HEK293 (cell line): ENCODE measurements around the gene DLL4.

Source experiments
- HIC1 ChIP-seq: fragments of 450-650 bp; formaldehyde crosslinking; IDR thresholded peaks from 2 replicates; pipeline ENCODE4 v1.5.1; 2016; ENCODE audit warnings: missing biosample characterization, missing genetic modification characterization
- KLF10 ChIP-seq: fragments of 450-650 bp; IDR thresholded peaks from 2 replicates; pipeline ENCODE4 v1.5.1; 2018; ENCODE audit warnings: missing biosample characterization, mild to moderate bottlenecking, missing genetic modification characterization
- KLF16 ChIP-seq: fragments of 450-650 bp; formaldehyde crosslinking; IDR thresholded peaks from 2 replicates; pipeline ENCODE4 v1.5.1; 2017; ENCODE audit warnings: missing biosample characterization, missing genetic modification characterization
- KLF7 ChIP-seq: fragments of 450-650 bp; formaldehyde crosslinking; IDR thresholded peaks from 2 replicates; pipeline ENCODE4 v1.5.1; 2016; ENCODE audit warnings: missing biosample characterization, missing genetic modification characterization, borderline replicate concordance
- SALL2 ChIP-seq: fragments of 450-650 bp; formaldehyde crosslinking; IDR thresholded peaks from 2 replicates; pipeline ENCODE4 v1.5.0; 2017; ENCODE audit warnings: missing biosample characterization, mild to moderate bottlenecking, missing genetic modification characterization, borderline replicate concordance
- SP3 ChIP-seq: fragments of 450-650 bp; formaldehyde crosslinking; IDR thresholded peaks from 2 replicates; pipeline ENCODE4 v1.5.1; 2016; ENCODE audit warnings: missing biosample characterization, missing genetic modification characterization
- ZBTB21 ChIP-seq: fragments of 450-650 bp; formaldehyde crosslinking; IDR thresholded peaks from 2 replicates; pipeline ENCODE4 v1.5.1; 2017; ENCODE audit warnings: missing biosample characterization, missing genetic modification characterization
- ZFP3 ChIP-seq: fragments of 450-650 bp; formaldehyde crosslinking; IDR thresholded peaks from 2 replicates; pipeline ENCODE4 v1.5.1; 2016; ENCODE audit warnings: low read depth, missing biosample characterization, missing genetic modification characterization
- ZNF133 ChIP-seq: fragments of 450-650 bp; formaldehyde crosslinking; IDR thresholded peaks from 2 replicates; pipeline ENCODE4 v1.5.1; 2016; ENCODE audit warnings: missing biosample characterization, missing genetic modification characterization
- ZNF157 ChIP-seq: fragments of 450-650 bp; formaldehyde crosslinking; IDR thresholded peaks from 2 replicates; pipeline ENCODE4 v1.5.1; 2016; ENCODE audit warnings: missing biosample characterization, missing genetic modification characterization
- ZNF202 ChIP-seq: fragments of 450-650 bp; formaldehyde crosslinking; IDR thresholded peaks from 2 replicates; pipeline ENCODE4 v1.5.1; 2016; ENCODE audit warnings: missing biosample characterization, missing genetic modification characterization, borderline replicate concordance
- ZNF221 ChIP-seq: fragments of 450-650 bp; formaldehyde crosslinking; IDR thresholded peaks from 2 replicates; pipeline ENCODE4 v1.5.1; 2017; ENCODE audit warnings: missing biosample characterization, missing genetic modification characterization, borderline replicate concordance
- ZNF366 ChIP-seq: fragments of 450-650 bp; formaldehyde crosslinking; conservative IDR thresholded peaks from 2 replicates; pipeline ENCODE4 v1.5.1; 2016; ENCODE audit warnings: missing biosample characterization, missing genetic modification characterization
- ZNF37A ChIP-seq: fragments of 450-650 bp; IDR thresholded peaks from 2 replicates; pipeline ENCODE4 v1.5.1; 2018; ENCODE audit warnings: missing biosample characterization, missing genetic modification characterization
- ZNF501 ChIP-seq: fragments of 450-650 bp; formaldehyde crosslinking; IDR thresholded peaks from 2 replicates; pipeline ENCODE4 v1.5.1; 2016; ENCODE audit warnings: missing biosample characterization, missing genetic modification characterization
- ZNF530 ChIP-seq: fragments of 450-650 bp; formaldehyde crosslinking; IDR thresholded peaks from 2 replicates; pipeline ENCODE4 v1.5.1; 2016; ENCODE audit warnings: low read depth, missing biosample characterization, missing genetic modification characterization
- ZNF561 ChIP-seq: fragments of 450-650 bp; IDR thresholded peaks from 2 replicates; pipeline ENCODE4 v1.5.1; 2018; ENCODE audit warnings: missing biosample characterization, missing genetic modification characterization, borderline replicate concordance
- ZNF626 ChIP-seq: fragments of 450-650 bp; sonication (Bioruptor Pico); formaldehyde crosslinking; IDR thresholded peaks from 2 replicates; pipeline ENCODE4 v1.5.1; 2018; ENCODE audit warnings: missing biosample characterization, missing genetic modification characterization, inconsistent platforms
- ZNF629 ChIP-seq: fragments of 450-650 bp; formaldehyde crosslinking; IDR thresholded peaks from 2 replicates; pipeline ENCODE4 v1.5.1; 2017; ENCODE audit warnings: missing biosample characterization, missing genetic modification characterization
- ZNF670 ChIP-seq: fragments of 450-650 bp; formaldehyde crosslinking; IDR thresholded peaks from 2 replicates; pipeline ENCODE4 v1.5.1; 2016; ENCODE audit warnings: missing biosample characterization, missing genetic modification characterization, low read depth
- ZNF747 ChIP-seq: fragments of 450-650 bp; formaldehyde crosslinking; IDR thresholded peaks from 2 replicates; pipeline ENCODE4 v1.5.1; 2016; ENCODE audit warnings: missing biosample characterization, missing genetic modification characterization
- ZNF777 ChIP-seq: fragments of 450-650 bp; formaldehyde crosslinking; IDR thresholded peaks from 2 replicates; pipeline ENCODE4 v1.5.1; 2017; ENCODE audit warnings: missing biosample characterization, missing genetic modification characterization, borderline replicate concordance
- ZNF830 ChIP-seq: fragments of 450-650 bp; IDR thresholded peaks from 2 replicates; pipeline ENCODE4 v1.5.0; 2018; ENCODE audit warnings: missing biosample characterization, missing genetic modification characterization, low read depth, mild to moderate bottlenecking, moderate library complexity
- ZXDB ChIP-seq: fragments of 450-650 bp; formaldehyde crosslinking; IDR thresholded peaks from 2 replicates; pipeline ENCODE4 v1.5.1; 2016; ENCODE audit warnings: missing biosample characterization, missing genetic modification characterization
- TF ChIP-seq, protein P1 (sequence below): IDR thresholded peaks from 2 replicates; pipeline ENCODE4 v1.6.1; 2011; ENCODE audit warnings: mild to moderate bottlenecking, low read depth, low read length, borderline replicate concordance
- TF ChIP-seq, protein P2 (sequence below): fragments of 450-650 bp; formaldehyde crosslinking; IDR thresholded peaks from 2 replicates; pipeline ENCODE4 v1.5.1; 2016; ENCODE audit warnings: missing biosample characterization, missing genetic modification characterization
- TF ChIP-seq, protein P3 (sequence below): fragments of 450-650 bp; IDR thresholded peaks from 2 replicates; pipeline ENCODE4 v1.5.1; 2018; ENCODE audit warnings: missing biosample characterization, mild to moderate bottlenecking, missing genetic modification characterization
- TF ChIP-seq, protein P4 (sequence below): fragments of 450-650 bp; formaldehyde crosslinking; IDR thresholded peaks from 2 replicates; pipeline ENCODE4 v1.5.1; 2016; ENCODE audit warnings: missing biosample characterization, missing genetic modification characterization
- TF ChIP-seq, protein P5 (sequence below): fragments of 450-650 bp; formaldehyde crosslinking; IDR thresholded peaks from 2 replicates; pipeline ENCODE4 v1.5.1; 2016; ENCODE audit warnings: missing biosample characterization, missing genetic modification characterization

Gene DLL4

DNA sequence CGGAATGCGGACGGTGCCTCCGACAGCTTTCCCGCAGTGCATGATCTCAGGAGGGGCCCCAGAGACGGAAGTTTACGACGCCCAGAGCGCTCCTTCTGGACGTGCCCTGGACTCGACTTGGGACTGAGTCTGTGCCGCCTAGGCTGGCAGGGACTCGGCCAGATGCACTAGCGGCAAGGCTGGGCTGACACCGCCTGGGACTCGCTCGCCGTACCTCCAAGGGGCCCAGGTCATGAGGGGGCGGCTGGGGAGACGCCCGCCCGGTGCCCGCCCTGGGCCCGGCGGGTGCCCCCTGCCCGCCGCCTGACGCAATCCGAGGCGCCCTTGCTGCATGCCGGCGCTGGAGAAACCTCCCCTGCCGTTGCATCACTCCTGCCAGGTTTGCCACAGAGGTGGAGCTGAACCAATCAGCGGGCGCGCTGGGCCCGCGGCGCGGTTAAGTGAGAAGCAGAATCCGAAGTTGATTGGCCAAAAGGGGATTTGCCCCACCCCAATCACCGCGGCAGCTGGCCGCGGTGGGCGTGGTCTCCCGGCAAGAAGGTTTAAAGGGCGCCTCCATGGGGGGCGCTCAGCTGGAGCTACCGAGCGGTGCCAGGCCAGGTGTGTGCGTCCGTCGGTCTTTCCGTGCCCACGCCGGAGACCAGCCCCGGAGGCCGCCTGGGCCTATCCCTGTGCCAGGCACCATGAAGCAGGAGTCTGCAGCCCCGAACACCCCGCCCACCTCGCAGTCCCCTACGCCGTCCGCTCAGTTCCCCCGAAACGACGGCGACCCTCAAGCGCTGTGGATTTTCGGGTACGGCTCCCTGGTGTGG lies 24.0 kb downstream of the DLL4 start, which contains the start of gene CHAC1 (continued):
- TF ChIP-seq, protein P1, sequence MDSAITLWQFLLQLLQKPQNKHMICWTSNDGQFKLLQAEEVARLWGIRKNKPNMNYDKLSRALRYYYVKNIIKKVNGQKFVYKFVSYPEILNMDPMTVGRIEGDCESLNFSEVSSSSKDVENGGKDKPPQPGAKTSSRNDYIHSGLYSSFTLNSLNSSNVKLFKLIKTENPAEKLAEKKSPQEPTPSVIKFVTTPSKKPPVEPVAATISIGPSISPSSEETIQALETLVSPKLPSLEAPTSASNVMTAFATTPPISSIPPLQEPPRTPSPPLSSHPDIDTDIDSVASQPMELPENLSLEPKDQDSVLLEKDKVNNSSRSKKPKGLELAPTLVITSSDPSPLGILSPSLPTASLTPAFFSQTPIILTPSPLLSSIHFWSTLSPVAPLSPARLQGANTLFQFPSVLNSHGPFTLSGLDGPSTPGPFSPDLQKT, result no peak
- TF ChIP-seq KLF10 (tag by site-specific recombination), result peak; percentile 73
- TF ChIP-seq ZNF157, result no peak
- no peak for TF ChIP-seq ZNF202 (tag by site-specific recombination)
- peak; percentile 69 for TF ChIP-seq ZNF629
- TF ChIP-seq KLF7 (tag by site-specific recombination), result peak; percentile 65; the same call in 1 of the 2 replicates
- TF ChIP-seq ZNF626 (tag by site-specific recombination), result no peak
- no peak for TF ChIP-seq ZFP3
- TF ChIP-seq, protein P2, sequence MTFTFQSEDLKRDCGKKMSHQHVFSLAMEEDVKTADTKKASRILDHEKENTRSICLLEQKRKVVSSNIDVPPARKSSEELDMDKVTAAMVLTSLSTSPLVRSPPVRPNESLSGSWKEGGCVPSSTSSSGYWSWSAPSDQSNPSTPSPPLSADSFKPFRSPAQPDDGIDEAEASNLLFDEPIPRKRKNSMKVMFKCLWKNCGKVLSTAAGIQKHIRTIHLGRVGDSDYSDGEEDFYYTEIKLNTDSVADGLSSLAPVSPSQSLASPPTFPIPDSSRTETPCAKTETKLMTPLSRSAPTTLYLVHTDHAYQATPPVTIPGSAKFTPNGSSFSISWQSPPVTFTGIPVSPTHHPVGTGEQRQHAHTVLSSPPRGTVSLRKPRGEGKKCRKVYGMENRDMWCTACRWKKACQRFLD (tag by site-specific recombination), result peak; percentile 52; the same call in 1 of the 2 replicates
- TF ChIP-seq ZNF530 (tag by site-specific recombination), result no peak
- no peak; the same call in 1 of the 2 replicates for TF ChIP-seq HIC1 (tag by site-specific recombination)
- peak; percentile 91 for TF ChIP-seq KLF16 (tag by site-specific recombination)
- TF ChIP-seq, protein P3, sequence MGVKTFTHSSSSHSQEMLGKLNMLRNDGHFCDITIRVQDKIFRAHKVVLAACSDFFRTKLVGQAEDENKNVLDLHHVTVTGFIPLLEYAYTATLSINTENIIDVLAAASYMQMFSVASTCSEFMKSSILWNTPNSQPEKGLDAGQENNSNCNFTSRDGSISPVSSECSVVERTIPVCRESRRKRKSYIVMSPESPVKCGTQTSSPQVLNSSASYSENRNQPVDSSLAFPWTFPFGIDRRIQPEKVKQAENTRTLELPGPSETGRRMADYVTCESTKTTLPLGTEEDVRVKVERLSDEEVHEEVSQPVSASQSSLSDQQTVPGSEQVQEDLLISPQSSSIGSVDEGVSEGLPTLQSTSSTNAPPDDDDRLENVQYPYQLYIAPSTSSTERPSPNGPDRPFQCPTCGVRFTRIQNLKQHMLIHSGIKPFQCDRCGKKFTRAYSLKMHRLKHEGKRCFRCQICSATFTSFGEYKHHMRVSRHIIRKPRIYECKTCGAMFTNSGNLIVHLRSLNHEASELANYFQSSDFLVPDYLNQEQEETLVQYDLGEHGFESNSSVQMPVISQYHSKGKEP, result peak; percentile 34
- peak; percentile 83 for TF ChIP-seq SP3 (tag by site-specific recombination)
- TF ChIP-seq ZNF670 (tag by site-specific recombination), result no peak
- peak; percentile 44; the same call in 1 of the 2 replicates for TF ChIP-seq ZNF777 (tag by site-specific recombination)
- no peak for TF ChIP-seq ZNF133 (tag by site-specific recombination)
- no peak for TF ChIP-seq ZNF830 (tag by site-specific recombination)
- peak; percentile 50; the same call in 1 of the 2 replicates for TF ChIP-seq ZNF501 (tag by site-specific recombination)
- TF ChIP-seq, protein P4, sequence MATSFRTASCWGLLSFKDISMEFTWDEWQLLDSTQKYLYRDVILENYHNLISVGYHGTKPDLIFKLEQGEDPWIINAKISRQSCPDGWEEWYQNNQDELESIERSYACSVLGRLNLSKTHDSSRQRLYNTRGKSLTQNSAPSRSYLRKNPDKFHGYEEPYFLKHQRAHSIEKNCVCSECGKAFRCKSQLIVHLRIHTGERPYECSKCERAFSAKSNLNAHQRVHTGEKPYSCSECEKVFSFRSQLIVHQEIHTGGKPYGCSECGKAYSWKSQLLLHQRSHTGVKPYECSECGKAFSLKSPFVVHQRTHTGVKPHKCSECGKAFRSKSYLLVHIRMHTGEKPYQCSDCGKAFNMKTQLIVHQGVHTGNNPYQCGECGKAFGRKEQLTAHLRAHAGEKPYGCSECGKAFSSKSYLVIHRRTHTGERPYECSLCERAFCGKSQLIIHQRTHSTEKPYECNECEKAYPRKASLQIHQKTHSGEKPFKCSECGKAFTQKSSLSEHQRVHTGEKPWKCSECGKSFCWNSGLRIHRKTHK (tag by site-specific recombination), result no peak
- TF ChIP-seq, protein P5, sequence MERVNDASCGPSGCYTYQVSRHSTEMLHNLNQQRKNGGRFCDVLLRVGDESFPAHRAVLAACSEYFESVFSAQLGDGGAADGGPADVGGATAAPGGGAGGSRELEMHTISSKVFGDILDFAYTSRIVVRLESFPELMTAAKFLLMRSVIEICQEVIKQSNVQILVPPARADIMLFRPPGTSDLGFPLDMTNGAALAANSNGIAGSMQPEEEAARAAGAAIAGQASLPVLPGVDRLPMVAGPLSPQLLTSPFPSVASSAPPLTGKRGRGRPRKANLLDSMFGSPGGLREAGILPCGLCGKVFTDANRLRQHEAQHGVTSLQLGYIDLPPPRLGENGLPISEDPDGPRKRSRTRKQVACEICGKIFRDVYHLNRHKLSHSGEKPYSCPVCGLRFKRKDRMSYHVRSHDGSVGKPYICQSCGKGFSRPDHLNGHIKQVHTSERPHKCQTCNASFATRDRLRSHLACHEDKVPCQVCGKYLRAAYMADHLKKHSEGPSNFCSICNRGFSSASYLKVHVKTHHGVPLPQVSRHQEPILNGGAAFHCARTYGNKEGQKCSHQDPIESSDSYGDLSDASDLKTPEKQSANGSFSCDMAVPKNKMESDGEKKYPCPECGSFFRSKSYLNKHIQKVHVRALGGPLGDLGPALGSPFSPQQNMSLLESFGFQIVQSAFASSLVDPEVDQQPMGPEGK (tag by site-specific recombination), result peak; percentile 96
- peak; percentile 52; the same call in 1 of the 2 replicates for TF ChIP-seq ZXDB (tag by site-specific recombination)
- no peak for TF ChIP-seq ZNF221 (tag by site-specific recombination)
- TF ChIP-seq ZBTB21 (tag by site-specific recombination), result no peak
- TF ChIP-seq ZNF747, result no peak
- no peak for TF ChIP-seq ZNF37A
- no peak for TF ChIP-seq SALL2 (tag by site-specific recombination)
- no peak; the same call in 1 of the 2 replicates for TF ChIP-seq ZNF366 (tag by site-specific recombination)
- peak; percentile 87 for TF ChIP-seq ZNF561 (tag by site-specific recombination)
